A549 (cell line): ENCODE results near the gene FRMD6.

ENCODE experiments used
- CEBPB ChIP-seq, 2 experiments: fragments of >200 bp in 1 of 2; sonication (Bioruptor Twin) in 1 of 2; formaldehyde crosslinking in 1 of 2; IDR thresholded peaks; 2 replicates each; pipeline ENCODE4 v1.6.1; 2012 to 2016
- CTCF ChIP-seq: fragments of >200 bp; sonication (Bioruptor Twin); formaldehyde crosslinking; IDR thresholded peaks from 3 replicates; pipeline ENCODE4 v1.5.1; 2016
- EP300 ChIP-seq, 2 experiments: fragments of >200 bp; sonication (Bioruptor Twin); formaldehyde crosslinking; IDR thresholded peaks; 2 replicates in 1 of 2; 3 replicates in 1 of 2; pipeline ENCODE4 v1.6.1; 2016 to 2017
- ESRRA ChIP-seq: fragments of 150-350 bp; IDR thresholded peaks from 2 replicates; pipeline ENCODE4 v1.6.1; 2014; ENCODE audit warnings: mild to moderate bottlenecking, low read length, borderline replicate concordance
- GATA3 ChIP-seq: IDR thresholded peaks from 2 replicates; pipeline ENCODE4 v1.6.1; 2012; ENCODE audit warnings: borderline replicate concordance
- HMGXB4 ChIP-seq: fragments of 250-450 bp; sonication (Bioruptor Pico); IDR thresholded peaks from 2 replicates; pipeline ENCODE4 v1.5.0; 2021; ENCODE audit warnings: mild to moderate bottlenecking, moderate library complexity, borderline replicate concordance
- JUN ChIP-seq, 2 experiments: fragments of >200 bp; sonication (Bioruptor Twin); formaldehyde crosslinking; IDR thresholded peaks; 2 replicates in 1 of 2; 3 replicates in 1 of 2; pipeline ENCODE4 v1.6.1; 2016 to 2017
- JUNB ChIP-seq: fragments of >200 bp; sonication (Bioruptor Twin); formaldehyde crosslinking; IDR thresholded peaks from 2 replicates; pipeline ENCODE4 v1.6.1; 2016
- MAFK ChIP-seq: fragments of 450-650 bp; IDR thresholded peaks from 2 replicates; pipeline ENCODE4 v1.6.1; 2014; ENCODE audit not compliant: partially characterized antibody
- MAZ ChIP-seq: fragments of 150-350 bp; IDR thresholded peaks from 2 replicates; pipeline ENCODE4 v1.6.1; 2014; ENCODE audit warnings: antibody characterized with exemption, low read depth, low read length, borderline replicate concordance
- NPAS2 ChIP-seq: fragments of 250-450 bp; sonication (Bioruptor Pico); IDR thresholded peaks from 2 replicates; pipeline ENCODE4 v1.8.0; 2022; ENCODE audit warnings: mild to moderate bottlenecking, moderate library complexity, borderline replicate concordance
- RCOR1 ChIP-seq: fragments of 150-350 bp; IDR thresholded peaks from 2 replicates; pipeline ENCODE4 v1.6.1; 2014; ENCODE audit warnings: antibody characterized with exemption, low read length, low read depth
- TF ChIP-seq, protein P1 (sequence below): fragments of 250-450 bp; sonication (Bioruptor Pico); IDR thresholded peaks from 2 replicates; pipeline ENCODE4 v1.5.0; 2020; ENCODE audit warnings: low read depth, mild to moderate bottlenecking, moderate library complexity

DNA sequence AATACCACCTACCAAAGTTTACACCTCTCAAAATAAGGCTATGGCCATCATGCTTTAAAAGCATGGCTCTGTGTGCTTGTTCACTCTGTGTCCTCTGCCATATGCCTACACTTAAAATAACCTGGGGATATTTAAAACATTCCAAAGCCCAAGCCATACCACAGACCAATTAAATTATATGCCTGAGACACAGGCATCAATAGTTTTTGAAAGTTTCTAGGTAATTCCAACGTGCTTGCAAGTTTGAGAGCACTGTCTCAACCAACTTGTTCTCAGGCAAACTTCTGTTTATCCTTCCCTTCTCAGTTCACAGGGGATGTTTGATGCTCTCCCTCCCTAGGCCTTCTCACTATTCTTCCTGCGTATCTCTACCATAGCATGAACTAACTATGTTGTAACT, 3.4 kb upstream of the FRMD6 start:
- TF ChIP-seq CTCF (no peak), EP300 (IDR thresholded peaks at IDR 0.05) (no peak), JUNB (no peak), MAZ (no peak), HMGXB4 (no peak), GATA3 (no peak), MAFK (no peak), JUN (IDR thresholded peaks at IDR 0.05) (no peak), CEBPB (IDR thresholded peaks at IDR 0.05) (no peak), ESRRA (no peak), RCOR1 (no peak), NPAS2 (no peak)
- TF ChIP-seq, protein P1, sequence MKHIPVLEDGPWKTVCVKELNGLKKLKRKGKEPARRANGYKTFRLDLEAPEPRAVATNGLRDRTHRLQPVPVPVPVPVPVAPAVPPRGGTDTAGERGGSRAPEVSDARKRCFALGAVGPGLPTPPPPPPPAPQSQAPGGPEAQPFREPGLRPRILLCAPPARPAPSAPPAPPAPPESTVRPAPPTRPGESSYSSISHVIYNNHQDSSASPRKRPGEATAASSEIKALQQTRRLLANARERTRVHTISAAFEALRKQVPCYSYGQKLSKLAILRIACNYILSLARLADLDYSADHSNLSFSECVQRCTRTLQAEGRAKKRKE: no peak
